BLaER1 treated with 17β-estradiol and CSF1 and Interleukin-3, amounts not matched to agents 10 nM and 100 nM (cell line): ENCODE data around the gene TMEM63B.

Source experiments
- H3K27ac ChIP-seq, 11 experiments: shearing (Covaris generic); formaldehyde crosslinking; 2 replicates each; pipeline ENCODE4 v1.8.1; 2022
- H3K27me3 ChIP-seq, 11 experiments: shearing (Covaris generic); formaldehyde crosslinking; 2 replicates each; pipeline ENCODE4 v1.8.1; 2022
- H3K36me3 ChIP-seq, 11 experiments: shearing (Covaris generic); formaldehyde crosslinking; 2 replicates each; pipeline ENCODE4 v1.8.1; 2022
- H3K4me1 ChIP-seq, 10 experiments: shearing (Covaris generic); formaldehyde crosslinking; 2 replicates each; pipeline ENCODE4 v1.8.1; 2022
- H3K4me2 ChIP-seq, 11 experiments: shearing (Covaris generic); formaldehyde crosslinking; 2 replicates each; pipeline ENCODE4 v1.8.1; 2022
- H3K4me3 ChIP-seq, 10 experiments: shearing (Covaris generic); formaldehyde crosslinking; 2 replicates each; pipeline ENCODE4 v1.8.1; 2022
- H3K9ac ChIP-seq, 11 experiments: shearing (Covaris generic); formaldehyde crosslinking; 2 replicates each; pipeline ENCODE4 v1.8.1; 2022
- H3K9me3 ChIP-seq, 11 experiments: shearing (Covaris generic); formaldehyde crosslinking; replicated peaks in 1 of 11; 2 replicates each; pipeline ENCODE4 v1.8.1; 2022
- H4K20me1 ChIP-seq, 11 experiments: shearing (Covaris generic); formaldehyde crosslinking; 2 replicates each; pipeline ENCODE4 v1.8.1; 2022
- Cebpa-rat ChIP-seq, 11 experiments: shearing (Covaris generic); IDR thresholded peaks; 2 replicates each; pipeline ENCODE4 v1.8.1; 2022

The TMEM63B gene

GRCh38 chr6:44131892-44132291, 4.5 kb downstream of the TMEM63B start:
- H3K9me3 ChIP-seq = no peaks in the 10 kb centered on the region
- TF ChIP-seq Cebpa-rat (IDR thresholded peaks at IDR 0.05) = no peak
- no peak overlapping the region; a peak in 1 of 22 replicates for H3K27ac ChIP-seq
- H3K9ac ChIP-seq = peak overlapping the region in 2 of 11 experiments; percentile 53 to 65; a peak in 1 of 22 replicates
- peaks cover 0 to 11% (median 0%) of the 10 kb centered on the region in 11 experiments; a peak in 7 of 22 replicates for H3K27me3 ChIP-seq
- H3K4me2 ChIP-seq = peak overlapping the region; percentile 66 to 94 (median 85); a peak in 20 of 22 replicates
- H3K36me3 ChIP-seq = peaks cover 0 to 29% (median 7%) of the 10 kb centered on the region in 11 experiments; a peak in 13 of 22 replicates
- H4K20me1 ChIP-seq = peaks cover 8 to 73% (median 35%) of the 10 kb centered on the region in 11 experiments; a peak in 17 of 22 replicates
- peaks cover 32 to 68% (median 61%) of the 10 kb centered on the region in 10 experiments for H3K4me1 ChIP-seq
- no peak overlapping the region for H3K4me3 ChIP-seq

GRCh38 chr6:44132476-44132875, 5.1 kb downstream of the TMEM63B start:
- H3K4me3 ChIP-seq = peak overlapping the region in 2 of 10 experiments; percentile 52 to 55; a peak in 3 of 20 replicates
- peak overlapping the region in 8 of 11 experiments; percentile 9 to 57 (median 42); a peak in 9 of 22 replicates for H3K27ac ChIP-seq
- peaks cover 0 to 11% (median 0%) of the 10 kb centered on the region in 11 experiments; a peak in 7 of 22 replicates for H3K27me3 ChIP-seq
- TF ChIP-seq Cebpa-rat (IDR thresholded peaks at IDR 0.05) = no peak
- peaks cover 8 to 73% (median 35%) of the 10 kb centered on the region in 11 experiments; a peak in 17 of 22 replicates for H4K20me1 ChIP-seq
- H3K4me1 ChIP-seq = peaks cover 32 to 68% (median 61%) of the 10 kb centered on the region in 10 experiments
- H3K36me3 ChIP-seq = peaks cover 5 to 35% (median 13%) of the 10 kb centered on the region in 11 experiments; a peak in 20 of 22 replicates
- peak overlapping the region; percentile 66 to 94 (median 85) for H3K4me2 ChIP-seq
- H3K9ac ChIP-seq = peak overlapping the region; percentile 4 to 70 (median 56); a peak in 17 of 22 replicates
- H3K9me3 ChIP-seq = no peaks in the 10 kb centered on the region

- Histone ChIP-seq H3K4me3 (peak overlapping the region; percentile 3 to 62 (median 50); a peak in 16 of 20 replicates), H3K36me3 (peaks cover 6 to 39% (median 14%) of the 10 kb centered on the region in 11 experiments; a peak in 20 of 22 replicates), H4K20me1 (peaks cover 6 to 72% (median 31%) of the 10 kb centered on the region in 11 experiments; a peak in 17 of 22 replicates), H3K27me3 (peaks cover 0 to 5% (median 0%) of the 10 kb centered on the region in 11 experiments; a peak in 7 of 22 replicates), H3K27ac (peak overlapping the region in 10 of 11 experiments; percentile 0 to 57 (median 34); a peak in 17 of 22 replicates), H3K9ac (peak overlapping the region; percentile 4 to 70 (median 56); a peak in 20 of 22 replicates), H3K4me1 (peaks cover 38 to 65% (median 57%) of the 10 kb centered on the region in 10 experiments), H3K9me3 (no peaks in the 10 kb centered on the region), H3K4me2 (peak overlapping the region; percentile 66 to 94 (median 85))
- TF ChIP-seq Cebpa-rat (IDR thresholded peaks at IDR 0.05) = no peak
Measured at GRCh38 chr6:44133003-44133931, 5.9 kb downstream of the TMEM63B start.

- no peaks in the 10 kb centered on the region for H3K27me3 ChIP-seq
- no peak overlapping the region; a peak in 2 of 22 replicates for H3K27ac ChIP-seq
- H3K36me3 ChIP-seq = peaks cover 6 to 48% (median 14%) of the 10 kb centered on the region in 11 experiments; a peak in 20 of 22 replicates
- no peak for TF ChIP-seq Cebpa-rat (IDR thresholded peaks at IDR 0.05)
- peaks cover 0 to 70% (median 26%) of the 10 kb centered on the region in 11 experiments; a peak in 13 of 22 replicates for H4K20me1 ChIP-seq
- H3K4me1 ChIP-seq = peaks cover 36 to 64% (median 50%) of the 10 kb centered on the region in 10 experiments
- peak overlapping the region; percentile 66 to 94 (median 85); a peak in 20 of 22 replicates for H3K4me2 ChIP-seq
- no peaks in the 10 kb centered on the region for H3K9me3 ChIP-seq
- H3K4me3 ChIP-seq = peak overlapping the region in 2 of 10 experiments; percentile 48 to 52; a peak in 2 of 20 replicates
- H3K9ac ChIP-seq = peak overlapping the region in 1 of 11 experiments; percentile 65; a peak in 4 of 22 replicates
Measured at GRCh38 chr6:44133981-44134711, 6.8 kb downstream of the TMEM63B start.

GRCh38 chr6:44135173-44135758, 7.9 kb downstream of the TMEM63B start:
- H3K4me1 ChIP-seq = peaks cover 36 to 64% (median 50%) of the 10 kb centered on the region in 10 experiments
- no peaks in the 10 kb centered on the region for H3K9me3 ChIP-seq
- H3K27ac ChIP-seq = no peak overlapping the region
- no peaks in the 10 kb centered on the region for H3K27me3 ChIP-seq
- H3K36me3 ChIP-seq = peaks cover 12 to 59% (median 23%) of the 10 kb centered on the region in 11 experiments
- peaks cover 0 to 63% (median 19%) of the 10 kb centered on the region in 11 experiments; a peak in 13 of 22 replicates for H4K20me1 ChIP-seq
- no peak overlapping the region for H3K4me3 ChIP-seq
- peak overlapping the region in 3 of 11 experiments; percentile 7 to 38 (median 8); a peak in 1 of 22 replicates for H3K9ac ChIP-seq
- no peak for TF ChIP-seq Cebpa-rat (IDR thresholded peaks at IDR 0.05)
- peak overlapping the region in 8 of 11 experiments; percentile 14 to 92 (median 56); a peak in 15 of 22 replicates for H3K4me2 ChIP-seq

- H4K20me1 ChIP-seq = peaks cover 0 to 57% (median 19%) of the 10 kb centered on the region in 11 experiments; a peak in 12 of 22 replicates
- TF ChIP-seq Cebpa-rat (IDR thresholded peaks at IDR 0.05) = no peak
- H3K4me1 ChIP-seq = peaks cover 36 to 60% (median 49%) of the 10 kb centered on the region in 10 experiments
- H3K9me3 ChIP-seq = no peaks in the 10 kb centered on the region
- H3K4me3 ChIP-seq = no peak overlapping the region
- no peak overlapping the region for H3K9ac ChIP-seq
- no peaks in the 10 kb centered on the region for H3K27me3 ChIP-seq
- peak overlapping the region in 8 of 11 experiments; percentile 14 to 92 (median 56); a peak in 8 of 22 replicates for H3K4me2 ChIP-seq
- H3K27ac ChIP-seq = no peak overlapping the region
- peaks cover 18 to 65% (median 29%) of the 10 kb centered on the region in 11 experiments for H3K36me3 ChIP-seq
Measured at GRCh38 chr6:44135875-44136274, 8.5 kb downstream of the TMEM63B start.

GRCh38 chr6:44138717-44139350, 11.5 kb downstream of the TMEM63B start:
- peak overlapping the region in 4 of 11 experiments; percentile 6 to 56 (median 30); a peak in 4 of 22 replicates for H3K9ac ChIP-seq
- no peak for TF ChIP-seq Cebpa-rat (IDR thresholded peaks at IDR 0.05)
- peaks cover 20 to 95% (median 44%) of the 10 kb centered on the region in 11 experiments for H3K36me3 ChIP-seq

More at GRCh38 chr6:44138717-44139350, 11.5 kb downstream of the TMEM63B start:
- Histone ChIP-seq H3K4me1 (peaks cover 14 to 31% (median 22%) of the 10 kb centered on the region in 10 experiments), H3K9me3 (no peaks in the 10 kb centered on the region), H4K20me1 (peaks cover 0 to 27% (median 7%) of the 10 kb centered on the region in 11 experiments; a peak in 12 of 22 replicates), H3K4me2 (peak overlapping the region in 6 of 11 experiments; percentile 17 to 59 (median 40); a peak in 10 of 22 replicates), H3K27me3 (no peaks in the 10 kb centered on the region), H3K27ac (no peak overlapping the region), H3K4me3 (no peak overlapping the region)
